ENCODE measurements around the gene RAB14. TPM values are rescaled to one million over a fixed set of nuclear protein-coding genes. Genes with fewer than 3 reads are reported as not detected.

RAB14 gene
- total RNA-seq, 4 donors from 2014 or later, result 20.7 to 50.3 (median 37.9) TPM

DNA sequence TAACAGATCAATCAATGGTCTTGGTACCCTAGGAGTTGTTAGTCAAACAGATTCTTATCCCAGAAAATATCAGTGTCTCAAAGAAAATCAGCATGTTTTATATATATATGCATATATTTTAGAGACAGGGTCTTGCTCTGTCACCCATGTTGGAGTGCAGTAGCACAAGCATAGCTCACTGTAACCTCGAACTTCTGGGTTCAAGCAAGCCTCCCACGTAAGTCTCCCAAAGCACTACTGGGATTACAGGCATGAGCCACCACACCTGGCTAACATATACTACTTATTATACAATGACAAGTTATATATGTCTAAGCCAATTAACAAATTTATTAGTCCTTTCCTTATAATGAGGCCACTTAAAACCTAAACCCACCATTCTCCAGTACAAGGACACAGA is 10.4 kb downstream of the RAB14 start:
- H3K4me3 ChIP-seq, result no peak overlapping the region
- no peak overlapping the region for H3K27ac ChIP-seq
- H3K27me3 ChIP-seq, result no peaks in the 10 kb centered on the region
- TF ChIP-seq POLR2A (IDR thresholded peaks at IDR 0.05) (no peak), POLR2AphosphoS5 (IDR thresholded peaks at IDR 0.05) (no peak), EP300 (IDR thresholded peaks at IDR 0.05; ENCODE audit: low read depth) (no peak)
- TF ChIP-seq, protein P1, sequence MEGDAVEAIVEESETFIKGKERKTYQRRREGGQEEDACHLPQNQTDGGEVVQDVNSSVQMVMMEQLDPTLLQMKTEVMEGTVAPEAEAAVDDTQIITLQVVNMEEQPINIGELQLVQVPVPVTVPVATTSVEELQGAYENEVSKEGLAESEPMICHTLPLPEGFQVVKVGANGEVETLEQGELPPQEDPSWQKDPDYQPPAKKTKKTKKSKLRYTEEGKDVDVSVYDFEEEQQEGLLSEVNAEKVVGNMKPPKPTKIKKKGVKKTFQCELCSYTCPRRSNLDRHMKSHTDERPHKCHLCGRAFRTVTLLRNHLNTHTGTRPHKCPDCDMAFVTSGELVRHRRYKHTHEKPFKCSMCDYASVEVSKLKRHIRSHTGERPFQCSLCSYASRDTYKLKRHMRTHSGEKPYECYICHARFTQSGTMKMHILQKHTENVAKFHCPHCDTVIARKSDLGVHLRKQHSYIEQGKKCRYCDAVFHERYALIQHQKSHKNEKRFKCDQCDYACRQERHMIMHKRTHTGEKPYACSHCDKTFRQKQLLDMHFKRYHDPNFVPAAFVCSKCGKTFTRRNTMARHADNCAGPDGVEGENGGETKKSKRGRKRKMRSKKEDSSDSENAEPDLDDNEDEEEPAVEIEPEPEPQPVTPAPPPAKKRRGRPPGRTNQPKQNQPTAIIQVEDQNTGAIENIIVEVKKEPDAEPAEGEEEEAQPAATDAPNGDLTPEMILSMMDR (IDR thresholded peaks at IDR 0.05), result no peak
- H3K36me3 ChIP-seq, result peaks cover 0 to 6% (median under 1%) of the 10 kb centered on the region in 4 donors
- in situ Hi-C loops (cut with MboI; ENCODE audit: low pct_ligation_motif_present in 1 of 4, low pct_unique_long_range_greater_than_20kb in 1 of 4, low sequenced_read_pairs in 3 of 4) (no loop called here), intact Hi-C loops (cut with DNase I; ENCODE audit: low total_unique reads) (no loop called here)
- no peaks in the 10 kb centered on the region for H3K9me3 ChIP-seq
- 86% methylated on average over 2 of the region's 2 CpGs; no CpG with 5 or more reads in 1 of the 2 donors for WGBS, 2 donors (ENCODE audit: low coverage in 1 of 2)
- no peak for DNase-seq
- peaks cover 26 to 93% (median 42%) of the 10 kb centered on the region in 4 donors for H3K4me1 ChIP-seq

GRCh38 chr9:121189660-121190059 is 12.0 kb downstream of the RAB14 start:
- TF ChIP-seq EP300 (IDR thresholded peaks at IDR 0.05; ENCODE audit: low read depth) (no peak), POLR2A (IDR thresholded peaks at IDR 0.05) (no peak), POLR2AphosphoS5 (IDR thresholded peaks at IDR 0.05) (no peak)
- TF ChIP-seq, protein P1 (IDR thresholded peaks at IDR 0.05), result no peak
- peaks cover 0 to 6% (median 2%) of the 10 kb centered on the region in 4 donors for H3K36me3 ChIP-seq
- in situ Hi-C loops (cut with MboI; ENCODE audit: low pct_ligation_motif_present in 1 of 4, low pct_unique_long_range_greater_than_20kb in 1 of 4, low sequenced_read_pairs in 3 of 4), result no loop called here
- intact Hi-C loops (cut with DNase I; ENCODE audit: low total_unique reads), result no loop called here
- WGBS, 2 donors (ENCODE audit: low coverage in 1 of 2), result 87 to 90% methylated on average over 3 of the region's 3 CpGs
- no peak overlapping the region for H3K27ac ChIP-seq
- H3K4me1 ChIP-seq, result peaks cover 11 to 91% (median 28%) of the 10 kb centered on the region in 4 donors
- no peak for DNase-seq
- no peaks in the 10 kb centered on the region for H3K27me3 ChIP-seq
- no peak overlapping the region for H3K4me3 ChIP-seq
- H3K9me3 ChIP-seq, result no peaks in the 10 kb centered on the region

- no peak for DNase-seq
- H3K4me1 ChIP-seq, result peaks cover 11 to 90% (median 24%) of the 10 kb centered on the region in 4 donors
- intact Hi-C loops (cut with DNase I; ENCODE audit: low total_unique reads), result no loop called here
Measured at GRCh38 chr9:121189006-121189405, 12.7 kb downstream of the RAB14 start.

GRCh38 chr9:121187636-121188305 is 13.9 kb downstream of the RAB14 start:
- 63 to 69% methylated on average over 3 of the region's 3 CpGs for WGBS, 2 donors (ENCODE audit: low coverage in 1 of 2)
- in situ Hi-C loops (cut with MboI; ENCODE audit: low pct_ligation_motif_present in 1 of 4, low pct_unique_long_range_greater_than_20kb in 1 of 4, low sequenced_read_pairs in 3 of 4), result no loop called here
- DNase-seq, result no peak
- H3K4me3 ChIP-seq, result no peak overlapping the region
- no peaks in the 10 kb centered on the region for H3K9me3 ChIP-seq
- H3K36me3 ChIP-seq, result peaks cover 0 to 6% (median 2%) of the 10 kb centered on the region in 4 donors
- H3K27ac ChIP-seq, result no peak overlapping the region
- TF ChIP-seq POLR2AphosphoS5 (IDR thresholded peaks at IDR 0.05), result no peak
- TF ChIP-seq EP300 (IDR thresholded peaks at IDR 0.05; ENCODE audit: low read depth), result no peak
- no peak for TF ChIP-seq POLR2A (IDR thresholded peaks at IDR 0.05)
- TF ChIP-seq, protein P1 (IDR thresholded peaks at IDR 0.05), result no peak
- H3K4me1 ChIP-seq, result peaks cover 4 to 89% (median 20%) of the 10 kb centered on the region in 4 donors
- no peaks in the 10 kb centered on the region for H3K27me3 ChIP-seq
- intact Hi-C loops (cut with DNase I; ENCODE audit: low total_unique reads), result no loop called here

More at GRCh38 chr9:121189006-121189405, 12.7 kb downstream of the RAB14 start:
- no peak overlapping the region for H3K27ac ChIP-seq
- no peaks in the 10 kb centered on the region for H3K9me3 ChIP-seq
- H3K4me3 ChIP-seq, result no peak overlapping the region
- TF ChIP-seq, protein P1 (IDR thresholded peaks at IDR 0.05), result no peak
- TF ChIP-seq POLR2AphosphoS5 (IDR thresholded peaks at IDR 0.05), result no peak
- no peak for TF ChIP-seq POLR2A (IDR thresholded peaks at IDR 0.05)
- TF ChIP-seq EP300 (IDR thresholded peaks at IDR 0.05; ENCODE audit: low read depth), result no peak
- 59 to 76% methylated on average over 1 of the region's 1 CpG for WGBS, 2 donors (ENCODE audit: low coverage in 1 of 2)
- H3K27me3 ChIP-seq, result no peaks in the 10 kb centered on the region
- in situ Hi-C loops (cut with MboI; ENCODE audit: low pct_ligation_motif_present in 1 of 4, low pct_unique_long_range_greater_than_20kb in 1 of 4, low sequenced_read_pairs in 3 of 4), result no loop called here
- H3K36me3 ChIP-seq, result peaks cover 0 to 6% (median 2%) of the 10 kb centered on the region in 4 donors

All from transverse colon (tissue), 4 donors.